OCI-LY3 (cell line): ENCODE results near the gene ZNF385A.
"Not testable (repeated sequence)": the region's sequence is repeated elsewhere in the genome, so short reads cannot be mapped to it uniquely, and the experiment has no call there.

Experiments
- H2AFZ ChIP-seq: fragments of 200-600, 300-600 bp; shearing (Covaris generic); 2 replicates; pipeline ENCODE4 v1.6.0; 2014; ENCODE audit warnings: antibody characterized with exemption, low read depth, low read length
- H3K27ac ChIP-seq: fragments of 200-600, 300-600 bp; sonication (generic); 2 replicates; pipeline ENCODE4 v1.5.1; 2014; ENCODE audit warnings: mild to moderate bottlenecking, low read length, moderate library complexity, mixed read lengths
- H3K27me3 ChIP-seq: fragments of 200-600, 300-600 bp; sonication (generic); 2 replicates; pipeline ENCODE4 v1.6.1; 2014; ENCODE audit warnings: low read depth, low read length, mixed read lengths
- H3K36me3 ChIP-seq: fragments of 200-600, 300-600 bp; sonication (generic); replicated peaks from 2 replicates; pipeline ENCODE3; 2014; ENCODE audit warnings: low read depth, low read length, mixed read lengths
- H3K4me1 ChIP-seq: fragments of 300-600, 200-600 bp; sonication (generic); 2 replicates; pipeline ENCODE4 v1.6.1; 2014; ENCODE audit warnings: low read length, mixed read lengths
- H3K4me2 ChIP-seq: fragments of 200-600, 300-600 bp; sonication (generic); 2 replicates; pipeline ENCODE4 v1.6.1; 2014; ENCODE audit warnings: low read length, mixed read lengths
- H3K4me3 ChIP-seq: fragments of 300-600, 200-600 bp; sonication (generic); 2 replicates; pipeline ENCODE4 v1.5.1; 2014; ENCODE audit warnings: antibody characterized with exemption, mild to moderate bottlenecking, low read length, moderate library complexity
- H3K79me2 ChIP-seq: fragments of 300-600, 200-600 bp; shearing (Covaris generic); 2 replicates; pipeline ENCODE4 v1.6.1; 2014; ENCODE audit warnings: mild to moderate bottlenecking, low read length, mixed read lengths
- H3K9ac ChIP-seq: fragments of 300-600, 200-600 bp; shearing (Covaris generic); 2 replicates; pipeline ENCODE4 v1.6.0; 2014; ENCODE audit warnings: mild to moderate bottlenecking, low read length, moderate library complexity
- H3K9me3 ChIP-seq: fragments of 200-600, 300-600 bp; shearing (Covaris generic); 2 replicates; pipeline ENCODE4 v1.6.1; 2014; ENCODE audit warnings: low read length, mixed read lengths; ENCODE audit not compliant: insufficient read depth
- H4K20me1 ChIP-seq: fragments of 200-600, 300-600 bp; sonication (generic); 2 replicates; pipeline ENCODE4 v1.6.1; 2016; ENCODE audit warnings: low read length, mixed read lengths; ENCODE audit not compliant: insufficient read depth
- EZH2phosphoT487 ChIP-seq: fragments of 200-600 bp; shearing (Covaris generic); IDR thresholded peaks from 2 replicates; pipeline ENCODE4 v1.6.1; 2018; ENCODE audit warnings: antibody characterized with exemption, mixed run types, low read depth
- TF ChIP-seq, protein P1 (sequence below): fragments of 200-600, 300-600 bp; sonication (generic); IDR thresholded peaks from 2 replicates; pipeline ENCODE4 v1.5.1; 2014; ENCODE audit warnings: antibody characterized with exemption, low read length, low read depth

ZNF385A gene

DNA sequence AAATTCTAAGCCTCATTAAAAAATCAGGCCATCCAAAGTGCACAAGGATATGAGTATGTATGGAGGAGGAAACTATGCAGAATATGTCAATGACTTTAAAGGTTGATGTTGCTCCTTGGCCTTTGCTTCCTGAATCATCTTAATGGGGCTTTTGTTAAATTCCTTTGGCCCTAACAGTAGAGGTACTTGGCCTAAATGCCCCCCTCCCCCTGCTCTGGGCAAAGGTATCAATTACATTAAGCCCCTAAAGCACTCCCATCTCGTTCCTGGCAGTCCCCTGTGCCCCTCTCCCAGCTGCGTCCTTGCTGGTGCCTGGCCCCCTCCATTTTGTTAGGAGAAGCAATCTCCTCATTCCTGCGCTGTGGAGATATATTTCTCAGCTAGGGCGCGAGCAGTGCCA, 54.8 kb downstream of the ZNF385A start:
- Histone ChIP-seq H2AFZ (no peak overlapping the region), H3K4me1 (0 out of 2 replicates have a peak, but pooled peaks cover 4% of the 10 kb centered on the region), H3K27ac (no peak overlapping the region), H4K20me1 (peaks cover 6% of the 10 kb centered on the region; the same call in 1 of the 2 replicates), H3K4me3 (no peak overlapping the region), H3K36me3 (no peaks in the 10 kb centered on the region), H3K9ac (no peak overlapping the region), H3K4me2 (no peak overlapping the region), H3K9me3 (no peaks in the 10 kb centered on the region), H3K27me3 (no peaks in the 10 kb centered on the region), H3K79me2 (peaks cover 44% of the 10 kb centered on the region)
- no peak for TF ChIP-seq EZH2phosphoT487
- TF ChIP-seq, protein P1, sequence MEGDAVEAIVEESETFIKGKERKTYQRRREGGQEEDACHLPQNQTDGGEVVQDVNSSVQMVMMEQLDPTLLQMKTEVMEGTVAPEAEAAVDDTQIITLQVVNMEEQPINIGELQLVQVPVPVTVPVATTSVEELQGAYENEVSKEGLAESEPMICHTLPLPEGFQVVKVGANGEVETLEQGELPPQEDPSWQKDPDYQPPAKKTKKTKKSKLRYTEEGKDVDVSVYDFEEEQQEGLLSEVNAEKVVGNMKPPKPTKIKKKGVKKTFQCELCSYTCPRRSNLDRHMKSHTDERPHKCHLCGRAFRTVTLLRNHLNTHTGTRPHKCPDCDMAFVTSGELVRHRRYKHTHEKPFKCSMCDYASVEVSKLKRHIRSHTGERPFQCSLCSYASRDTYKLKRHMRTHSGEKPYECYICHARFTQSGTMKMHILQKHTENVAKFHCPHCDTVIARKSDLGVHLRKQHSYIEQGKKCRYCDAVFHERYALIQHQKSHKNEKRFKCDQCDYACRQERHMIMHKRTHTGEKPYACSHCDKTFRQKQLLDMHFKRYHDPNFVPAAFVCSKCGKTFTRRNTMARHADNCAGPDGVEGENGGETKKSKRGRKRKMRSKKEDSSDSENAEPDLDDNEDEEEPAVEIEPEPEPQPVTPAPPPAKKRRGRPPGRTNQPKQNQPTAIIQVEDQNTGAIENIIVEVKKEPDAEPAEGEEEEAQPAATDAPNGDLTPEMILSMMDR, result no peak

DNA sequence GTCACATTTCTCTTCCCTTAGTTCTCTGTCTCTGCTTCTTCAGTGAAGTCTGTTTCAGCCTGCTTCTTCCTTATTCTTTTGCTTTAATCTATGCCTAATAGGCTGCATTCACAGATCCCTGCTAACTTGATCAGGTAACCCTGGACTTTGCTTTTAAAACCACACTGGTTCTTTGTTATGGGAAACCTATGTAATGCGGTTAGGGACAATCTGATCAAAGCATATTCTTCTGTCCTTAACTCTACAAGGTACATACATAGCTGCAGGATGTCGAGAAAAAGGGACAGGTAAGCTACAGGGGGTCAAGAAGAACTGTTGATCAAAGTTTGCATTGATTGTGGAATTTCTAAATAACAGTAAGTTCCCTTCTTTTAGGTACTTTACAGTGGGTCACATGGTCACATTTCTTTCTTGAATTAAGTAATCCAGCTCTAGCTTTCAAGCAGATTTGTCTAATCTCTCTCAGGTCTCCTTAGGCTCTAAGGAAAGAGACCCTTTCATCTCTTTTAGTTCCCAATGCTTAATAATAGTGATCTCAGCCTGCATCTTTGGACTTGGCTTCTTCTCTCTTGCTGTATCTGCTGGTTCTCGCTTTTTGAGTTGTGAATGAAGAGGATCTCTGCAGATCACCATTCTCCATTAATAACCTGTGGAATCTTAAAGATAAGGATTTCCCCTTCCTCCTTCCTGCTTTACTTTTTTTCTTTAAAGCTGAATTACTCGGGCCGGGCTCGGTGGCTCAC, 55.8 kb downstream of the ZNF385A start:
- Histone ChIP-seq H3K4me3 (no peak overlapping the region), H4K20me1 (peaks cover 6% of the 10 kb centered on the region; the same call in 1 of the 2 replicates), H2AFZ (no peak overlapping the region), H3K9ac (no peak overlapping the region), H3K36me3 (no peaks in the 10 kb centered on the region), H3K27me3 (no peaks in the 10 kb centered on the region), H3K9me3 (no peaks in the 10 kb centered on the region), H3K4me2 (no peak overlapping the region), H3K27ac (no peak overlapping the region), H3K79me2 (peaks cover 44% of the 10 kb centered on the region), H3K4me1 (peaks cover 8% of the 10 kb centered on the region)
- no peak for TF ChIP-seq EZH2phosphoT487
- TF ChIP-seq, protein P1, result no peak

DNA sequence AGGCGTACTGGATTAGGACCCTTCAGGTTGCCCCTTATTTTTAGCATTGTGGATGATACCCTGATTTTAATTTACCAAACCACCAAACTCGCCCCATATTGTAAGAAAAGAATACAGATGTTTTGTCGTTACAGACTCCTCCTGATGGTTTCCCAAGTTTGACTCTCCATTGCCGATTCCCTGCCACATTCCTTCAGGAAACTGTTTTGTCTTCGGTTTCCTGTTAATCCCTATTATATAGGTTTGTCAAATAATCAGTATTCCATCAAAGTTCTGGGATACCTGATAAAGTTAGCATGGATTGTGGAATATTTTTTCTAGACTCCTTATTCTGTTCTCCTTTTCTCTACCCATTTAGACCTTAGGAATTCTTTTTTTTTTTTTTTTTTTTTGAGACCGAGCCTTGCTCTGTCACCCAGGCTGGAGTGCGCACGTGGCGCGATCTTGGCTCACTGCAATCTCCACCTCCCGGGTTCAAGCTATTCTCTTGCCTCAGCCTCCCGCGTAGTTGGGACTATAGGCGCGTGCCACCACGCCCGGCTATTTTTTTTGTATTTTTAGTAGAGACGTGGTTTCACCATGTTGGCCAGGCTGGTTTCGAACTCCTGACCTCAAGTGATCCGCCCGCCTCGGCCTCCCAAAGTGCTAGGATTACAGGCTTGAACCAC, 59.0 kb downstream of the ZNF385A start:
- Histone ChIP-seq H3K79me2 (peaks cover 31% of the 10 kb centered on the region), H3K4me2 (peak overlapping the region; percentile 84), H3K27ac (peak overlapping the region; percentile 24), H3K9ac (peak overlapping the region; percentile 86), H3K4me3 (peak overlapping the region; percentile 94)
- H3K36me3 ChIP-seq, H3K27me3 ChIP-seq, H2AFZ ChIP-seq, H4K20me1 ChIP-seq, H3K4me1 ChIP-seq, H3K9me3 ChIP-seq: not testable (repeated sequence)

DNA sequence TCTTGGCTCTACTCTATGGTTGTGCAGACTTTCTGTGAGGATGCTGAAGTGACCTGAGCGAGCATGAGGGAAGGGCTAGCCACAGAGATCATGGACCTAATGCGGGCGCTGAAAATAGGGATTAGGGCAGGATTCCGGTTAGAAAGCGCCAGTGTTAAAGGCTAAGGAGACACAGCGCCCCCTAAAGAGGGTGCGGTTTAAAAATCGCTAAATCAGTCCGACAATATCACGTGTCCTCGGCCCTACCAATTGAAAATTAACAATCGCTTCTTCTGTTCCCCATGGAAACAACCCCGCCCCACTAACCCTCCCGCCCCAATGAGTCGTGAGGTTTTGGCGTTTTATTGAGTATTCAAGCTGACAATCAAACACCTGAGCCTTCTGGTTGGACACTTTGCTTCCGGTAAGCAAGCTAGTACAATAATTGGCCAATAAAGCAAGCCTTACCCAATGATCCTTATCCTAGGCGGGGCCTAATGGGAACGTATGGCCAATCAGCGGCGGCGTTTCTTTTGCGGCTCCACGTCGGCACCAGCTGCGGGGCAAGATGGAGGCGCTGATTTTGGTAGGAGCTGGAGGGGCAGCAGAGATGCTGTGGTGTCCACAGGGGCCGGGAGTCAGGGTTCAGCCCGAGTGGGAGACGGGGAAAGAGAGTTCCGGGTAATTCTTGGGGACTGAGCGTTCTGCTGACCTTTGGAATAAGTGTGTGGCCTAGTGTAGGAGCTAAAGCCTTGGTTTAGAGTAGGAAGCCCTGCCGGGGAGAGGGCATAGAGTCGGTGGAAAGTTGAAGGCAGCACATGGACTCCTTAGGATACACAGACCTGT, 59.7 kb downstream of the ZNF385A start, which contains the start of gene COPZ1:
Gene COPZ1, plus strand, starts transcription at position 515 of the 825 bp plus-strand sequence. Its CDS starts 33 bp downstream, at position 548.
- Histone ChIP-seq H3K79me2 (peaks cover 27% of the 10 kb centered on the region), H2AFZ (peak within 1 kb of the TSS; percentile 96)

More for the DNA sequence above, 59.7 kb downstream of the ZNF385A start, which contains the start of gene COPZ1:
- Histone ChIP-seq H3K36me3 (no peaks in the 10 kb centered on the region), H3K27ac (peak within 1 kb of the TSS; percentile 29), H3K4me1 (peaks cover 8% of the 10 kb centered on the region), H3K27me3 (no peaks in the 10 kb centered on the region), H3K9ac (peak within 1 kb of the TSS; percentile 86), H3K9me3 (no peaks in the 10 kb centered on the region), H3K4me3 (peak within 1 kb of the TSS; percentile 94), H4K20me1 (no peaks in the 10 kb centered on the region), H3K4me2 (peak within 1 kb of the TSS; percentile 90)
- TF ChIP-seq, protein P1, result peak; percentile 84
- no peak for TF ChIP-seq EZH2phosphoT487
